GM12878 (cell line): Measurements from ENCODE around the gene BHLHA9. TPM values are rescaled to one million over a fixed set of nuclear protein-coding genes. Genes with fewer than 3 reads are reported as not detected.

Experiments used
- ATAC-seq: fragments of 200-7000 bp; cut with Tn5 transposase; 3 replicates; pipeline ENCODE4 v1.9.1; 2020; ENCODE audit warnings: mild to moderate bottlenecking, moderate library complexity
- BruUV-seq: library from RNA; stranded (reverse); fragments of 400-500 nt; replicated peaks from 2 replicates; lab custom pipeline; 2021; lab: Mats Ljungman, UMichigan
- CTCF ChIA-PET: fragments of 300-600 bp; sonication (Branson Sonifier 250); formaldehyde crosslinking; extraction: SDS; loops from one replicate; lab custom pipeline; 2021; ENCODE audit warnings: inconsistent platforms; lab: Yijun Ruan, JAX
- POLR2A ChIA-PET: fragments of 350-600 bp; formaldehyde crosslinking; extraction: SDS; loops from one replicate; lab custom pipeline; 2021; ENCODE audit warnings: inconsistent platforms; lab: Charles Lee
- RAD21 ChIA-PET: fragments of 300-600 bp; sonication (Branson Sonifier 250); formaldehyde crosslinking; loops from one replicate; lab custom pipeline; 2023; ENCODE audit warnings: antibody characterized with exemption; ENCODE audit not compliant: unreplicated experiment; lab: Charles Lee
- SMC1A ChIA-PET: fragments of 300-600 bp; sonication (Branson Sonifier 250); formaldehyde crosslinking; loops from one replicate; lab custom pipeline; 2023; ENCODE audit not compliant: unreplicated experiment, uncharacterized antibody; lab: Charles Lee
- DNase-seq: peaks from one replicate; pipeline ENCODE4 v3.0.0-alpha.2; 2011; ENCODE audit warnings: low read depth, low spot score
- FAIRE-seq: peaks from 3 replicates; lab custom pipeline; 2011; peaks lifted over from hg19 to GRCh38; lab: Jason Lieb, UNC
- H2AFZ ChIP-seq: 2 replicates; pipeline ENCODE4 v1.6.0; 2011; ENCODE audit warnings: low read depth, low read length, control low read depth; ENCODE audit not compliant: control insufficient read depth
- H3K27ac ChIP-seq: 2 replicates; pipeline ENCODE4 v1.5.1; 2011; ENCODE audit warnings: control low read depth; ENCODE audit not compliant: control insufficient read depth, insufficient read depth
- H3K27me3 ChIP-seq, 2 experiments: replicated peaks in 1 of 2; 2 replicates each; pipeline versions ENCODE4 v1.6.0 to v1.6.1; 2011; ENCODE audit warnings: low read length in 1 of 2; ENCODE audit not compliant: control insufficient read depth in 2 of 2, insufficient read depth in 2 of 2
- H3K36me3 ChIP-seq, 2 experiments: 2 replicates each; pipeline ENCODE4 v1.5.1; 2011; ENCODE audit warnings: low read length in 1 of 2; ENCODE audit not compliant: control insufficient read depth in 2 of 2, insufficient read depth in 2 of 2
- H3K4me1 ChIP-seq: 2 replicates; pipeline ENCODE4 v1.6.1; 2011; ENCODE audit warnings: mild to moderate bottlenecking, low read length, moderate library complexity, mixed read lengths; ENCODE audit not compliant: control insufficient read depth, insufficient read depth
- H3K4me2 ChIP-seq: 2 replicates; pipeline ENCODE4 v1.6.0; 2011; ENCODE audit warnings: control low read depth; ENCODE audit not compliant: control insufficient read depth, insufficient read depth
- H3K4me3 ChIP-seq: fragments of 200-600 bp; sonication (generic); 2 replicates; pipeline ENCODE4 v1.5.1; 2016
- H3K79me2 ChIP-seq: 2 replicates; pipeline ENCODE4 v1.6.0; 2011; ENCODE audit warnings: low read length; ENCODE audit not compliant: control insufficient read depth, insufficient read depth
- H3K9ac ChIP-seq: 2 replicates; pipeline ENCODE4 v1.8.0; 2011; ENCODE audit warnings: low read length, control low read depth, mixed read lengths; ENCODE audit not compliant: control insufficient read depth, insufficient read depth
- H3K9me3 ChIP-seq: replicated peaks from 3 replicates; pipeline ENCODE4 v1.5.1; 2011; ENCODE audit warnings: mild to moderate bottlenecking, low read length; ENCODE audit not compliant: control insufficient read depth, insufficient read depth
- H4K20me1 ChIP-seq: 2 replicates; pipeline ENCODE4 v1.6.0; 2011; ENCODE audit not compliant: control insufficient read depth, insufficient read depth
- BCL3 ChIP-seq: IDR thresholded peaks from 2 replicates; pipeline ENCODE4 v1.6.1; 2011; ENCODE audit warnings: borderline replicate concordance, low read depth, mild to moderate bottlenecking, moderate library complexity, low read length; ENCODE audit not compliant: insufficient read depth, poor library complexity, severe bottlenecking
- E2F8 ChIP-seq: fragments of 450-650 bp; IDR thresholded peaks from 2 replicates; pipeline ENCODE4 v1.6.1; 2018; ENCODE audit warnings: mild to moderate bottlenecking, low read depth, moderate library complexity; ENCODE audit not compliant: partially characterized antibody
- EGR1 ChIP-seq, 2 experiments: IDR thresholded peaks; 1 replicate in 1 of 2; 2 replicates in 1 of 2; pipeline ENCODE4 v1.6.1; 2011 to 2012; ENCODE audit warnings: low read depth in 2 of 2, low read length in 2 of 2, borderline replicate concordance in 1 of 2, mild to moderate bottlenecking in 1 of 2, moderate library complexity in 1 of 2
- ESRRA ChIP-seq: IDR thresholded peaks from 2 replicates; pipeline ENCODE4 v1.6.1; 2012; ENCODE audit warnings: mild to moderate bottlenecking, low read length, improper control_type of control experiment
- HDAC6 ChIP-seq: fragments of 200-600 bp; sonication (generic); IDR thresholded peaks from one replicate; pipeline ENCODE4 v1.8.0; 2017; ENCODE audit warnings: antibody characterized with exemption; ENCODE audit not compliant: unreplicated experiment
- MYC ChIP-seq: IDR thresholded peaks from 2 replicates; pipeline ENCODE4 v1.6.1; 2011; ENCODE audit warnings: mild to moderate bottlenecking, low read length, moderate library complexity, inconsistent platforms; ENCODE audit not compliant: insufficient read depth, insufficient replicate concordance, insufficient read length, severe bottlenecking
- NFXL1 ChIP-seq: fragments of 450-650 bp; IDR thresholded peaks from 2 replicates; pipeline ENCODE4 v1.6.1; 2017; ENCODE audit warnings: antibody characterized with exemption, mild to moderate bottlenecking, borderline replicate concordance
- PML ChIP-seq: IDR thresholded peaks from 2 replicates; pipeline ENCODE4 v1.6.1; 2012; ENCODE audit warnings: low read length, inconsistent platforms
- RUNX3 ChIP-seq: IDR thresholded peaks from 2 replicates; pipeline ENCODE4 v1.6.1; 2012; ENCODE audit warnings: low read length, inconsistent platforms
- SMARCA5 ChIP-seq: fragments of 450-650 bp; IDR thresholded peaks from 2 replicates; pipeline ENCODE4 v1.6.1; 2017; ENCODE audit warnings: mild to moderate bottlenecking
- STAT1 ChIP-seq: fragments of 450-650 bp; conservative IDR thresholded peaks from 2 replicates; pipeline ENCODE4 v1.6.1; 2014; ENCODE audit warnings: antibody characterized with exemption, mild to moderate bottlenecking
- STAT3 ChIP-seq: IDR thresholded peaks from 2 replicates; pipeline ENCODE4 v1.6.1; 2011; ENCODE audit warnings: low read depth, low read length, improper control_type of control experiment
- SUPT20H ChIP-seq: IDR thresholded peaks from 2 replicates; pipeline ENCODE4 v1.6.1; 2011; ENCODE audit warnings: low read depth, mild to moderate bottlenecking, low read length, moderate library complexity, borderline replicate concordance; ENCODE audit not compliant: control insufficient read depth
- TCF7 ChIP-seq: IDR thresholded peaks from 2 replicates; pipeline ENCODE4 v1.6.1; 2014; ENCODE audit warnings: antibody characterized with exemption, borderline replicate concordance
- USF1 ChIP-seq: IDR thresholded peaks from 2 replicates; pipeline ENCODE4 v1.6.1; 2011; ENCODE audit warnings: borderline replicate concordance, low read depth, mild to moderate bottlenecking, moderate library complexity, mixed read lengths, low read length; ENCODE audit not compliant: insufficient read depth; ENCODE audit errors: extremely low read length
- ZNF24 ChIP-seq: fragments of 450-650 bp; IDR thresholded peaks from 2 replicates; pipeline ENCODE4 v1.6.1; 2017; ENCODE audit warnings: antibody characterized with exemption, mild to moderate bottlenecking
- WGBS: methylation state at CpG from one replicate; pipeline ENCODE4 v1.1.6; 2016; ENCODE audit warnings: low lambda C conversion rate; ENCODE audit not compliant: insufficient replicate concordance, insufficient coverage; ENCODE audit errors: missing lambda C conversion rate; 5-methylcytosine and 5-hydroxymethylcytosine counted together
- in situ Hi-C: fragments of 300-500 bp; cut with MboI; formaldehyde crosslinking; loops from 9 replicates; pipeline ENCODE4 v1.14.3; 2018; ENCODE audit warnings: mixed read lengths
- intact Hi-C: fragments of 100-400 bp; cut with micrococcal nuclease; formaldehyde crosslinking; loops from one replicate; pipeline ENCODE4 v1.14.2; 2022; ENCODE audit not compliant: unreplicated experiment
- polyA plus RNA-seq, 11 experiments: library from polyadenylated mRNA; depleted of rRNA in 4 of 11; unstranded in 6 of 11; stranded (reverse) in 5 of 11; fragments of >200 nt; fragmentation: Nextera tagmentation in 4 of 11; fragmentation: Illumina TruSeq in 1 of 11; extraction: Ambion mirVana in 4 of 11; extraction: Trizol in 1 of 11; gene quantifications; 1 replicate in 1 of 11; 2 replicates in 10 of 11; pipeline versions ENCODE4 v1.2.1 to v1.2.3, GENCODE V29; 2011 to 2016; ENCODE audit warnings: inconsistent platforms in 2 of 11, missing spikeins in 2 of 11, low read depth in 1 of 11
- total RNA-seq, 4 experiments: library from RNA; depleted of rRNA in 3 of 4; stranded (reverse); fragments of >200 nt in 3 of 4; fragmentation: Illumina TruSeq in 1 of 4; extraction: Trizol in 1 of 4; gene quantifications; 2 replicates each; pipeline versions ENCODE4 v1.2.1 to v1.2.3, GENCODE V29; 2013 to 2021

Gene BHLHA9
- total and polyA plus RNA-seq, 10 of the 15 experiments (the other 5 are each of a cell fraction or from before 2014, with no cell fraction given) = not detected

GRCh38 chr17:1301546-1301945, 31.3 kb downstream of the BHLHA9 start:
- no TSS peak for BruUV-seq
- no peak overlapping the region for H3K9ac ChIP-seq
- WGBS = 52% methylated on average over 14 of the region's 14 CpGs
- ChIA-PET SMC1A (no interaction called here), CTCF (no interaction called here), POLR2A (no interaction called here), RAD21 (no interaction called here)
- DNase-seq = no peak
- in situ Hi-C loops = no loop called here
- H3K79me2 ChIP-seq = no peaks in the 10 kb centered on the region
- no peaks in the 10 kb centered on the region for H3K4me1 ChIP-seq
- no peak for ATAC-seq
- intact Hi-C loops = no loop called here
- H3K4me3 ChIP-seq = no peak overlapping the region
- no peak overlapping the region for H3K27ac ChIP-seq
- FAIRE-seq = no peak
- no peak overlapping the region for H3K4me2 ChIP-seq
- no peak overlapping the region for H2AFZ ChIP-seq
- no peaks in the 10 kb centered on the region for H3K36me3 ChIP-seq
- H3K9me3 ChIP-seq = no peaks in the 10 kb centered on the region
- H3K27me3 ChIP-seq = no peaks in the 10 kb centered on the region
- no peaks in the 10 kb centered on the region for H4K20me1 ChIP-seq
- TF ChIP-seq NFXL1 (no peak), ESRRA (no peak), MYC (no peak), BCL3 (no peak), SUPT20H (no peak), PML (no peak), SMARCA5 (no peak), TCF7 (no peak), E2F8 (no peak), STAT1 (no peak), ZNF24 (no peak), STAT3 (no peak), HDAC6 (no peak), RUNX3 (no peak), EGR1 (IDR thresholded peaks at IDR 0.05; ENCODE audit: borderline replicate concordance in 1 of 2, low read depth in 2 of 2, low read length in 2 of 2) (no peak), USF1 (no peak)
